ENCODE data around the gene DDAH1. TPM values are rescaled to one million over a fixed set of nuclear protein-coding genes. Genes with fewer than 3 reads are reported as not detected.

DDAH1 gene
- total and polyA plus RNA-seq, 2 of the 8 experiments (the other 6 are each of a cell fraction or from before 2014, with no cell fraction given): 22.8 to 54.5 TPM

DNA sequence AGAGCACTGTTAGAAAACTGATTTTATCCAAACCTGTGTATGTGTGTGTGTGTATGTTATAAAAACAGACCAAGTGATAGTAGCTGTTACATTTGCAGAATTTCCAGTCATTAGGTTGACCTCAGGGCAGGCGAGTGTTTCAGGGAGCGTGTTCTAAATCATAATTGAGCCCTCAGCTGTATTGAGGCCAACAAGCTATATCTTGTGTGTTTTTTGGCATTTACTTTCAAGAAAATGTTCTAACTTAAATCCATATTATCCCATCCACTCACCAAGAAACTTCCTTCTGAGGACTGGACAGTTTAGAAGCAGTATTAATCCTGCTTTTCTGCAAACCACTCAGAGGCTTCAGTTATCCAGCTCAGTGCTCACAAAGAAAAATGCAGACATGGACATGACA, 12.0 kb downstream of the DDAH1 start:
- no peak overlapping the region for H2BK15ac ChIP-seq (ENCODE audit: low read length)
- no peak overlapping the region for H4K91ac ChIP-seq (replicated peaks; ENCODE audit: insufficient read length, low read length)
- no peak overlapping the region for H3K27ac ChIP-seq (ENCODE audit: low read depth, low read length)
- TF ChIP-seq SP1 (IDR thresholded peaks at IDR 0.05; ENCODE audit: low read depth, low read length) (no peak), CTBP2 (IDR thresholded peaks at IDR 0.05; ENCODE audit: borderline replicate concordance, insufficient read depth, insufficient read length, low read length) (no peak), TCF12 (IDR thresholded peaks at IDR 0.05; ENCODE audit: low read depth, low read length) (no peak), ASH2L (IDR thresholded peaks at IDR 0.05; ENCODE audit: low read length) (no peak), PHF8 (conservative IDR thresholded peaks at IDR 0.05; ENCODE audit: low read depth, low read length) (no peak), SP2 (IDR thresholded peaks at IDR 0.05; ENCODE audit: low read length) (no peak), RAD21 (IDR thresholded peaks at IDR 0.05 in 1 of 2, conservative IDR thresholded peaks at IDR 0.05 in 1 of 2; ENCODE audit: low read depth in 2 of 2, low read length in 2 of 2) (no peak), NRF1 (IDR thresholded peaks at IDR 0.05; ENCODE audit: low read depth, low read length) (no peak), RBBP5 (IDR thresholded peaks at IDR 0.05; ENCODE audit: borderline replicate concordance, low read depth, low read length) (no peak), JUND (IDR thresholded peaks at IDR 0.05; ENCODE audit: low read length) (no peak)
- TF ChIP-seq, protein P1, sequence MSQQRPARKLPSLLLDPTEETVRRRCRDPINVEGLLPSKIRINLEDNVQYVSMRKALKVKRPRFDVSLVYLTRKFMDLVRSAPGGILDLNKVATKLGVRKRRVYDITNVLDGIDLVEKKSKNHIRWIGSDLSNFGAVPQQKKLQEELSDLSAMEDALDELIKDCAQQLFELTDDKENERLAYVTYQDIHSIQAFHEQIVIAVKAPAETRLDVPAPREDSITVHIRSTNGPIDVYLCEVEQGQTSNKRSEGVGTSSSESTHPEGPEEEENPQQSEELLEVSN (IDR thresholded peaks at IDR 0.05): no peak
- DNase-seq (ENCODE audit: low read depth in 1 of 2, low spot score in 2 of 2) (no peak), FAIRE-seq (no peak)
- no peak overlapping the region for H2AK5ac ChIP-seq (ENCODE audit: low read depth, low read length)
- H3K9me3 ChIP-seq (ENCODE audit: insufficient read depth in 2 of 2, low read depth in 1 of 2, low read length in 1 of 2): no peaks in the 10 kb centered on the region
- no peak overlapping the region for H3K4ac ChIP-seq (replicated peaks; ENCODE audit: insufficient read length, low read depth, low read length)
- no peaks in the 10 kb centered on the region for H4K20me1 ChIP-seq (replicated peaks in 1 of 2; ENCODE audit: control insufficient read depth in 1 of 2, insufficient read depth in 2 of 2, low read length in 2 of 2)
- POLR2A ChIA-PET (ENCODE audit: partially characterized antibody): interaction anchor here (1.0 kb wide), 1 partner anchor 130 kb away, joined by 3 read pairs; no protein-coding TSS in a partner anchor
- CTCF ChIA-PET (ENCODE audit: partially characterized antibody): interaction anchor here (0.9 to 1.3 kb wide), 2 partner anchors 52 to 242 kb away, joined by 3 read pairs; no protein-coding TSS in a partner anchor
- no peak overlapping the region for H2BK20ac ChIP-seq (ENCODE audit: low read length)
- no peaks in the 10 kb centered on the region for H3K79me2 ChIP-seq (ENCODE audit: control insufficient read depth in 1 of 2, insufficient read depth in 2 of 2, low read length in 2 of 2)
- no peaks in the 10 kb centered on the region for H3K36me3 ChIP-seq (ENCODE audit: control insufficient read depth in 2 of 4, insufficient read depth in 4 of 4, low read length in 3 of 4)
- H2BK12ac ChIP-seq (ENCODE audit: low read depth, low read length): no peak overlapping the region
- no peak overlapping the region for H3K56ac ChIP-seq (replicated peaks; ENCODE audit: insufficient read length, low read depth, low read length)
- no peak overlapping the region for H3K23ac ChIP-seq (ENCODE audit: insufficient read length)
- 91% methylated on average over 2 of the region's 2 CpGs; no CpG with 5 or more reads in 1 of the 2 experiments for WGBS, 2 experiments (ENCODE audit: extremely low coverage in 1 of 2, insufficient coverage in 1 of 2, insufficient read length in 1 of 2, insufficient replicate concordance in 2 of 2, low coverage in 1 of 2, low lambda C conversion rate in 2 of 2, missing lambda C conversion rate in 1 of 2)
- no peak overlapping the region for H2BK120ac ChIP-seq (replicated peaks; ENCODE audit: low read depth, low read length)
- peaks cover 0 to 4% (median 0%) of the 10 kb centered on the region in 4 experiments; a peak in 2 of 7 replicates for H3K4me1 ChIP-seq (replicated peaks in 1 of 4; ENCODE audit: control insufficient read depth in 3 of 4, insufficient read depth in 4 of 4, low read length in 3 of 4)
- no peak overlapping the region for H3K18ac ChIP-seq (ENCODE audit: extremely low read depth, low read length)
- no peak overlapping the region for H2BK5ac ChIP-seq (ENCODE audit: low read depth, low read length)
- no peak overlapping the region for H3K4me3 ChIP-seq (ENCODE audit: extremely low read depth in 1 of 4, insufficient read depth in 2 of 4, low read depth in 3 of 4, low read length in 4 of 4)
- H3K27me3 ChIP-seq (replicated peaks in 1 of 4; ENCODE audit: control insufficient read depth in 3 of 4, extremely low read depth in 1 of 4, insufficient read depth in 3 of 4, low read length in 3 of 4): no peaks in the 10 kb centered on the region
- no peak overlapping the region for H3K4me2 ChIP-seq (ENCODE audit: insufficient read depth in 1 of 2, low read depth in 2 of 2, low read length in 2 of 2)
- H3K79me1 ChIP-seq (ENCODE audit: low read depth, low read length): peaks cover 2% of the 10 kb centered on the region; the same call in 1 of the 2 replicates
- H3K9ac ChIP-seq (replicated peaks in 1 of 4; ENCODE audit: extremely low read depth in 1 of 4, low read depth in 3 of 4, low read length in 3 of 4): no peak overlapping the region
- H3K23me2 ChIP-seq (ENCODE audit: low read depth, low read length): no peaks in the 10 kb centered on the region
- H4K5ac ChIP-seq (ENCODE audit: insufficient read length, low read depth, low read length): no peak overlapping the region
- H3K14ac ChIP-seq (ENCODE audit: insufficient read length): no peak overlapping the region
- no peak overlapping the region for H2AFZ ChIP-seq (ENCODE audit: low read length)
- H4K8ac ChIP-seq (ENCODE audit: extremely low read depth, insufficient read depth, low read length): no peak overlapping the region
